ENCODE data around the gene FBXL17.

- TF ChIP-seq ELF1 (CRISPR knock-in tag; IDR thresholded peaks at IDR 0.05): no peak
- TF ChIP-seq, protein P1, sequence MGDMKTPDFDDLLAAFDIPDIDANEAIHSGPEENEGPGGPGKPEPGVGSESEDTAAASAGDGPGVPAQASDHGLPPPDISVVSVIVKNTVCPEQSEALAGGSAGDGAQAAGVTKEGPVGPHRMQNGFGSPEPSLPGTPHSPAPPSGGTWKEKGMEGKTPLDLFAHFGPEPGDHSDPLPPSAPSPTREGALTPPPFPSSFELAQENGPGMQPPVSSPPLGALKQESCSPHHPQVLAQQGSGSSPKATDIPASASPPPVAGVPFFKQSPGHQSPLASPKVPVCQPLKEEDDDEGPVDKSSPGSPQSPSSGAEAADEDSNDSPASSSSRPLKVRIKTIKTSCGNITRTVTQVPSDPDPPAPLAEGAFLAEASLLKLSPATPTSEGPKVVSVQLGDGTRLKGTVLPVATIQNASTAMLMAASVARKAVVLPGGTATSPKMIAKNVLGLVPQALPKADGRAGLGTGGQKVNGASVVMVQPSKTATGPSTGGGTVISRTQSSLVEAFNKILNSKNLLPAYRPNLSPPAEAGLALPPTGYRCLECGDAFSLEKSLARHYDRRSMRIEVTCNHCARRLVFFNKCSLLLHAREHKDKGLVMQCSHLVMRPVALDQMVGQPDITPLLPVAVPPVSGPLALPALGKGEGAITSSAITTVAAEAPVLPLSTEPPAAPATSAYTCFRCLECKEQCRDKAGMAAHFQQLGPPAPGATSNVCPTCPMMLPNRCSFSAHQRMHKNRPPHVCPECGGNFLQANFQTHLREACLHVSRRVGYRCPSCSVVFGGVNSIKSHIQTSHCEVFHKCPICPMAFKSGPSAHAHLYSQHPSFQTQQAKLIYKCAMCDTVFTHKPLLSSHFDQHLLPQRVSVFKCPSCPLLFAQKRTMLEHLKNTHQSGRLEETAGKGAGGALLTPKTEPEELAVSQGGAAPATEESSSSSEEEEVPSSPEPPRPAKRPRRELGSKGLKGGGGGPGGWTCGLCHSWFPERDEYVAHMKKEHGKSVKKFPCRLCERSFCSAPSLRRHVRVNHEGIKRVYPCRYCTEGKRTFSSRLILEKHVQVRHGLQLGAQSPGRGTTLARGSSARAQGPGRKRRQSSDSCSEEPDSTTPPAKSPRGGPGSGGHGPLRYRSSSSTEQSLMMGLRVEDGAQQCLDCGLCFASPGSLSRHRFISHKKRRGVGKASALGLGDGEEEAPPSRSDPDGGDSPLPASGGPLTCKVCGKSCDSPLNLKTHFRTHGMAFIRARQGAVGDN (CRISPR knock-in tag; IDR thresholded peaks at IDR 0.05): no peak
- no peak for TF ChIP-seq MAFF (IDR thresholded peaks at IDR 0.05; ENCODE audit: low read depth, low read length)
- TF ChIP-seq, protein P2, sequence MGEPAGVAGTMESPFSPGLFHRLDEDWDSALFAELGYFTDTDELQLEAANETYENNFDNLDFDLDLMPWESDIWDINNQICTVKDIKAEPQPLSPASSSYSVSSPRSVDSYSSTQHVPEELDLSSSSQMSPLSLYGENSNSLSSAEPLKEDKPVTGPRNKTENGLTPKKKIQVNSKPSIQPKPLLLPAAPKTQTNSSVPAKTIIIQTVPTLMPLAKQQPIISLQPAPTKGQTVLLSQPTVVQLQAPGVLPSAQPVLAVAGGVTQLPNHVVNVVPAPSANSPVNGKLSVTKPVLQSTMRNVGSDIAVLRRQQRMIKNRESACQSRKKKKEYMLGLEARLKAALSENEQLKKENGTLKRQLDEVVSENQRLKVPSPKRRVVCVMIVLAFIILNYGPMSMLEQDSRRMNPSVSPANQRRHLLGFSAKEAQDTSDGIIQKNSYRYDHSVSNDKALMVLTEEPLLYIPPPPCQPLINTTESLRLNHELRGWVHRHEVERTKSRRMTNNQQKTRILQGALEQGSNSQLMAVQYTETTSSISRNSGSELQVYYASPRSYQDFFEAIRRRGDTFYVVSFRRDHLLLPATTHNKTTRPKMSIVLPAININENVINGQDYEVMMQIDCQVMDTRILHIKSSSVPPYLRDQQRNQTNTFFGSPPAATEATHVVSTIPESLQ (CRISPR knock-in tag; conservative IDR thresholded peaks at IDR 0.05): no peak
Measured at GRCh38 chr5:107878661-107879060, 503.2 kb downstream of the FBXL17 start.
